ENCODE results near the gene DTWD2.
"Not testable (repeated sequence)": the region's sequence is repeated elsewhere in the genome, so short reads cannot be mapped to it uniquely, and the experiment has no call there.

The DTWD2 gene, protein sequence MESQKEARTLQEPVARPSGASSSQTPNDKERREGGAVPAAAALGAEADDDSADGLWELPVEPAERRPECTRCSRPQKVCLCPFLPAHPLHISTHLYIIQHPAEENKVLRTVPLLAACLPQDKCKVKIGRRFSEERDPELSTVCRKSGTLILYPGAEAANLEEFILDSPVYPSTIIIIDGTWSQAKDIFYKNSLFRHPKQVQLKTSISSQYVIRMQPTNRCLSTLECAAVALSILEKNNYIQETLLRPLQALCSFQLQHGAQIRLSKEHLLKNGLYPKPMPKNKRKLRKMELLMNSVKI

DNA sequence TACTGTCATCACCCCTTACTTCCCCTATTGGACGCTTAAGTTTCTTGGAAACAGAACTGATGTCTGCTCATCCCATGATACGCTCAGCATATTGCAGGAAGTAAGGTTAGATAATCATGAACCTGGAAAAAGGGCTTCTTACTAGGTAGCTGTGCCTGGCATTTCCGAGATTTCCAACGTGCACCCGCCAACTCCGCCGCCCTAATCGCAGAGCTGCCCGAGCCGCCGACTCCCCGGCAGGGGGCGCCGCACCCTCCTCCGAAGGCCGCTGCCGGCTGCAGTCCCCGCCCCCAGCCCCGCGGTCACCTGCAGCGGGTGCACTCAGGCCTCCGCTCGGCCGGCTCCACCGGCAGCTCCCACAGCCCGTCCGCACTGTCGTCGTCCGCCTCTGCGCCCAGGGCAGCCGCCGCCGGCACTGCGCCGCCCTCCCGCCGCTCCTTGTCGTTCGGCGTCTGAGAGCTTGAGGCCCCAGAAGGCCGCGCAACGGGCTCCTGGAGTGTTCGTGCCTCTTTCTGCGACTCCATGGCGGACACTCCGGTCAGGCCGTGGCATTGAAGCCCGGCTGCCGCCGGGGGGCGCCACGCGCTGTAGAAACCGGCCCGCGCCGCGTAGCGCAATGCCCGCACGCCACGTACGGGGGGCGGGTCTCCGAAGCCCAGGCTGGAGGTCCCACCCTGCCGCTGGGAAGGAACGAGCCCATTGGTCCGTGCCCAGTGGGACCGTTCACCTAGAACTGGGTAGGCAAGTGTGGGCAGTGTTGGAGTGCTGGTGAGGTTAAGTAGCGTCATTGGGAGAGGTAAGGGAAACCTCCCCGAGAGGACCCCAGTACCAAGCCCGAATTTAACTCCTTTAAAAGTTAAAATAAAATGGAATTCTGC lies at the start of gene DTWD2:
Gene DTWD2, minus strand, starts transcription at position 560 of the 878 bp plus-strand sequence. Its CDS starts 36 bp downstream, at position 524.
- peak; percentile 96 for DNase-seq (ENCODE audit: low spot score)

DNA sequence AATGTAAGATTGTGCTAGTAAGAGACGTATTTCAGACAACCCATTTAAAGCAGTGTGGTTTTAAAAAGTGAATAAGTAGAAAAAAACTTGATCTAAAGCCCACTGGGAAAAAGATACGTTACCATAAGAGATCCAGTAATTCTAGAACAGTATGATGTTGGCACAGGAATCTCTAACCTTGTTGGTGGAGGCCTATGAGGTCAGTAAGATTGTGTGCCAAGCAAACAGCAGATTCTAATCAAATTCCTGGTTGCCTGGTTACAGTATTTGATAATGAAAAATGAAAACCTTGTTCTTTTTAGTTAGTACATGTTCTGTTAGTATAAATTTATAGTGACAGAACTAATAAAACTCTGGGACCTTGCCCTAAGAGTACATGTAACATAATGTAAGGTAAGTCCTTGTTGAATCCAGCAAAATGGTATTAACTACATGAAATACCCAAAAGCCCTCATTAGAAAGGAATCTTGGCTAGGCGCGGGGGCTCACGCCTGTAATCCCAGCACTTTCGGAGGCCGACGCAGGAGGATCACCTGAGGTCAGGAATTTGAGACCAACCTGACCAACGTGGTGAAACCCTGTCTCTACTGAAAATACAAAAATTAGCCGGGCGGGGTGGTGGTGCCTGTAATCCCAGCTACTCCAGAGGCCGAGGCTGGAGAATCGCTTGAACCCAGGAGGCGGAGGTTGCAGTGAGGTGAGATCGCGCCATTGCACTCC lies 49.3 kb upstream of the DTWD2 start:
- DNase-seq (ENCODE audit: low spot score): peak; percentile 14

DNA sequence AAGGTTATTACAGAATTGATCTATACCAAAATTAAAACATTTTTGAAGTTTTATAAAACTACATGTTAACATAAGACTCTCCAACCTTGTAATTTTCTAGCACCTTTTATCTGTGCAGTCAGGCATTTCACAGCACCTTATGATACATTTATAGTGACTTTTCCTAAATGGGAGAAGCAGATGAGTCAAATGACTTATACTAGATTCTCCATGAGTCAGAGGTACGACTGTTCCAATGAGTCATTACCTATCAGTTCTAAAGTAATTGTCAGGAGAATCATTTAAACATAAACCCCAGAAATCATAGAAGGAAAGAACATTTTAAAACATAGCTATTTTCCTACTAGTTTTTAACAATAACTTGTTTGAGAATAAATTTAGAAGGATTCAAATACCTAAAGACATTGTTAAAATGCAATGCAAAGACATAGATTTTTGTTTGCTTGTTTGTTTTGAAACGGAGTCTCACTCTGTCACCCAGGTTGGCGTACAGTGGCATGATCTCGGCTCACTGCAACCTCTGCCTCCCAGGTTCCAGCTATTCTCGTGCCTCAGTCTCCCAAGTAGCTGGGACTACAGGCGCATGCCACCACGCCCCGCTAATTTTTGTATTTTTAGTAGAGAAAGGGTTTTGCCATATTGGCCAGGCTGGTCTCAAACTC lies 47.9 kb upstream of the DTWD2 start:
- DNase-seq (ENCODE audit: low spot score): peak; percentile 88

DNA sequence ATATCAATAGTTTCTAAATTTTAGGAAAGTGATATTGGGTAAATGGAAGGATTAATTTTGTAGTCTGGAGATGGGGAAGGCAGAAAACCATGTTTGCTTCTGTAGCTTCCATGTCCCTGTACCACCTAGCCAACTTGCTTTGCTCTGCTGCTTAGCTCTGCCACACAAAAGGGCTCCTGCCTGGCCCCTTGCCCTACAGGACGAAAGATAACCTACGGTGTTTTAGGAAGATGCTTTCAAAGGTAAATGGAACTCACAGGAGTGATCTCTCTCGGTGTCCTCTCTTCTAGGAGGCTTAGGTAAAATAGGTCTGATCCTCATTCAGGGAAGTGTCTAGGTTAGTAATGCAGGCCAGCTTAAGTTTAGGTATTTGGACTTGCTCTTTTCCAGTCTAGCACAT lies 44.8 kb upstream of the DTWD2 start:
- no peak for DNase-seq (ENCODE audit: low spot score)

DNA sequence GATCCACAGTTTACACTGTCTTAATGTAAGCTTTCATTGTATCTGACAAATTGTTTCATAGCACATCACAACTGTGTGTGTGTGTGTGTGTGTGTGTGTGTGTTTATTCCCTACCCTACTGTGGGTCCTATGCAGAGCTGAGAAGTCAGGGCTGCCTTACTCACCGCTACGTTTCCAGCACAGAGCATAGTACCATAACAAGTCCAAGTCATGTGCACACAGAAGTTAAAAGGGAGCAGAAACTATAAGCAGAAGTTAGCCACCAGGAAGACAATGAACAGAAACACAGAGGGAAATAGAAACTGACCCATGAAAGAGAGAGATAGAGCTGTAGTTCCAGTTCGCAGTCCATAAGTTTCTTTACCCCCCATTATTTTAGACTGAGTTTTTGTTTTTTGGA lies 44.3 kb upstream of the DTWD2 start:
- no peak for DNase-seq (ENCODE audit: low spot score)

DNA sequence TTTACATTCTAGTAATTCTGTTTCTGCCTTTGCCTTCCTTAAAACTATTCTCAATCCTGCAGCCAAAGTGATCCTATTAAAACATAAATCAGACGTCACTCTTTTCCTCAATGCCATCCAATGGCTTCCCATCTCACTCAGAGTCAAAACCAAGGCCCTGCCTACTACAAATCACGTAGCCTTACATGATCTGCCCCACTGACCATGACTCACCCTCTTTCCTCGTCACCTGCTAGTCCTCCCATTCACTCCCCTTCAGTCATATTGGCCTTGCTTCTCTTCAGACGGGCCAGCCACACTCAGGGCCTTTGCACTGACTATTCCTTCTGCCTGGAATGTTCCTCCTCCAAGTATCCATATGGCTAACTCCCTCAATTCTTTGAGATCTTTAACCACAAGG lies 43.6 kb upstream of the DTWD2 start:
- peak; percentile 83 for DNase-seq (ENCODE audit: low spot score)

DNA sequence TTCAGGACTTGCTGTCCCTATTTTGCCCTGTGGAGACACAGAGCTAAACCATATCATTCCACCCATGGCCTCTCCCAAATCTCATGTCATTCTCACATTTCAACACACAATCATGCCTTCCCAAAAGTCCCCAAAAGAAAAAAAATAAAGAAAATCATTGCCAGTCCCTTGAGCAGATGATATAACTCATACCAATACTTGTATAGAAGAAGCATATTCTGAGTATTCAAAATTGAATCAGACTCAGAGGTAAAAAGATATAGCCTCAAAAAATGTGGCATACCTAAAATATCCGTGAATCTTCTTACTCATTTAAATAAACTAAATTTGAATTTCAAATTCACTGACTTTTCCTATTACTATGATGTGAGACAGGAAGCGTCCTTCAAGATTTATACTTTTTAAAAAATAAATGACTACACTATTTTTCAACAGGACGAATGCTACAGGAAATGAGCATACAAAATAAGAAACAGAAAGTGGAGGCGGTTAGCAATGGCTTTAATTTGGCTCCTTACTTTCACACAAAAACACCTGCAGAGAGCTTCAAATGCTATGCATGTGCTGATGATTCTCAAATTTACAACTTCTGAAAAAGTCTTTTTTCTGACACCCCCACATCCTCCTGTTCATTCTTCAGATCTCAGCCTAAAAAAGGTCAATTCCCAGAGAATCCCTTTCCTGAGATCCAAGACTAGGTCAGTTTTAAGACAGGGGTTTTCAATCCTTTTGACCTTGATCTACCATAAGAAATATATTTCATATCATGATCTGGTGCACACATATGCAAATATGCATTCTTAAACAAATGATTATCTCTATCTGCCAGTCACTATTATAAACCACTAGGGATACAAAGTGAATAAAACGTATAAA lies 42.9 kb upstream of the DTWD2 start:
- no peak for DNase-seq (ENCODE audit: low spot score)

DNA sequence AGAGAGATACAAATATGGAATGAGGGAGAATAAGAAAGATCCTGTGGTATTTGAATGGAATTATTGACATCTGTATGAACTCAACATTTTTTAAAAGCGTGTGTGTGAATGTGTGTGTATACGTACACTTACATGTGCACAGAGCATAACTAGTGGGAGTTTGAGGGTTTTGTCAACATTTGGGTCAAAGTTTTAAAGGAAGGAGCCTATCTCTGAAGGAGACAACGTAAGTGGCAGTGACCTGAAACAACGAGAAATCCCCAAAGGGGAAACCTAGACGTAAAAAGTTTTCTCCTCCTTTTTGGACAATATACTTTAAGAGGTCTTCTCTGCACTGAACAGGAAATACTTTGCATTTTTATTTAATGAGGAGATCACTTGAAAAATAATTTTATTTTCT lies 40.2 kb upstream of the DTWD2 start:
- DNase-seq (ENCODE audit: low spot score): no peak

DNA sequence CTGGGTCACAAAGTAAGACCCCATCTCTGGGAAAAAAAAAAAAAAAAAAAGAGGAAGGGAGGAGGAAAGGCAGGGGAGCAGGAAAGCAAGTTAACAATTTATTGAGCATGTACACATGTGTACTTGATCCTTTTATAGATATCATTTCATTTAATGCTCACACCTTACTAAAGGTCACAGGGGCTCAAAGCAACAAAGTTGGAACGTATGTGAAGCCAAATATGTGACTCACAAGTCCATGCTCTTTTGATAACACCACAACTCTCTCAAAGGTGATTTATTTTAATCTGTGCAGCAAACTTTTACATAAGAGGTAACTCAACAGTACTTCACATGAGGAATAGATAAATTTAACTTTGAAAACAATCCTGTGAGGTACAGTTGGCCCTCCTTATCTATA lies 34.4 kb upstream of the DTWD2 start:
- no peak for DNase-seq (ENCODE audit: low spot score)

DNA sequence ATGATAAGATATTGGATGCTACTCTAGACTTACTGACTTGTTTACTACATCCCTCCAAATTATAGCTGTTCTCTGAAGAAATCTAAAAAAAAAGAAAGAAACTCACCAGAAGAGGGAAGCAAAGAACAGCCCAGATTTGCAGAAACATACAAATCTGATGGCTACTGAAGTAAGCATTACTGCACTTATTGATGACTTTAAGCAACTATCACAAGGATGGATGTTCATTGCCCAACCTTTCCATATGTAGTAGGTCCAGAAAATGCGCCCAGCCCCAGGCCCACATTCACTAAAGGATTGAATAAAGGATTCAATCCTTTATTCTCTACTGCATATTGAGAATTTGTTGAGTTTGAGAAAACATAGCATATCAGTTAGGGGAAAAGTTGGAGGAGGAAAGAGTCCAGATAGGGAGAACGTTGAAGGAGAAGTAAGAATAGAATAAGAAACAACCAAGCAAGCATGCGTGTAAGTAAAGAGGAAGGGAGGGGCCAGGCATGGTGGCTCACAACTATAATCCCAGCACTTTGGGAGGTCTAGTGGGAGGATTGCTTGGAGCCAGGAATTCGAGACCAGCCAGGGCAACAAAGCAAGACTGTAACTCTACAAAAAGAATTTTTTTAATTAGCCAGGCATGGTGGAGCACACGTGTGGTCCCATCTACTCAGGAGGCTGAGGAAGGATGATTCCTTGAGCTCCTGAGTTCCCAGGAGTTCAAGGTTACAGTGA lies 33.8 kb upstream of the DTWD2 start:
- DNase-seq (ENCODE audit: low spot score): peak; percentile 42

DNA sequence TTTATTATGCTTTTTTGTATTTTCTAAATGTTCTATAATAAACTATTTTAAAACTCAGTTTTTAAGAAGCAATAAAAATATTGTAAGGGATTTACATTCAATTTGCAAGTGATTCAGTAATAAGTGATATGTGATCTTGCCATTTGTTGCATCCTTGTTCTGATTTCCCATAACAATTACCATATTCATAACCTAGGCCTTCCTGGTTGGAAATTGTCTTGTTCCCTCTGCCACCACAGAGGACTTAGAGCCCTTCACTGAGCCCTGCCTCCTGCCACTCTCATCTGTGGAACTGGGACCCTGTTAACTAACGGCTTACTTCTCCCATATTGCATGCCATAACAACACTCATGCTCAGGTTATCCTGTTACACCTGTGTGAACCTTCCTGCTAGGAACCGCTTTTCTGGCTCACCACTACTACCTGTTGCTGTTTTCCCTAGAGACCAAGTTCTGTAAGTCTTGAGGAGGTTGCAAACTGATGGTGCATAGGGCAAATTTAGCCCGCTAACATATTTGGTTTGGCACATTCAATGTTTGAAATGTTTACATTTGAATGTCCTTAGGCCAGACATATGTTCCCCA lies 32.9 kb upstream of the DTWD2 start:
- no peak for DNase-seq (ENCODE audit: low spot score)

DNA sequence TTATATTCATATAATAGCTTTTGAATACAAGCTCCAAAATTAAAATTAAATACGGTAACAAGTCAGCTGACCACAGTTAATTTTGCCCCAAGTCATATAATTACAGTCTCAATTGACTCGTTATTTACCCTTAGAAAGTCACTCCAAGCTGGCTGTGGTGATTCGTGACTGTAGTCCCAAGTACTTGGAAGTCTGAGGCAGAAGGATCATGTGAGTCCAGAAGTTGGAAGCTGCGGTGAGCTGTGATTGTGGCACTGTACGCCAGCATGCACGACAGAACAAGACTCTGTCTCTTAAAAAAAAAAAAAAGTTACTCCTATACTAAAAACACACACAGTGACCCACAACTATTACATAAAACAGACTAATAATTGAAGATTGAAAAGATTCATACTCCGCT lies 31.6 kb upstream of the DTWD2 start:
- DNase-seq (ENCODE audit: low spot score): no peak

DNA sequence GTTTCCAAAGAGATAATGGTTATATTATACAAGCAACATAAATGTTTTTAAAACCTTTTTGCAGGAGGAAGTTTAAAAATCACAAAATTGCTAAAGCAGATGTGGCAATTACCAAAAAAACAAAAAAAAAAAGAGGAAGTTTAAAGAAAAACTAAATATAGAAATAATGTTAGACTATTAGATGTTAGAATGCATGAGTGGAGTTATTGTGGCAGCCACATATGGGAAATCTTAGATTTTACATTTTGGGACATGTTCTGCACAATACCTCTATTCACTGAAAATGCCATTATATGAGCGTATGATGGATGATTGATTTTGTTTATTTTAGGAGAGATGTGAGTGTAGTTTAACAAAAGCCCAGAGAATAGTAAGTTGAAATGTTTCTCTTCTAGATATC lies 31.2 kb upstream of the DTWD2 start:
- no peak for DNase-seq (ENCODE audit: low spot score)

DNA sequence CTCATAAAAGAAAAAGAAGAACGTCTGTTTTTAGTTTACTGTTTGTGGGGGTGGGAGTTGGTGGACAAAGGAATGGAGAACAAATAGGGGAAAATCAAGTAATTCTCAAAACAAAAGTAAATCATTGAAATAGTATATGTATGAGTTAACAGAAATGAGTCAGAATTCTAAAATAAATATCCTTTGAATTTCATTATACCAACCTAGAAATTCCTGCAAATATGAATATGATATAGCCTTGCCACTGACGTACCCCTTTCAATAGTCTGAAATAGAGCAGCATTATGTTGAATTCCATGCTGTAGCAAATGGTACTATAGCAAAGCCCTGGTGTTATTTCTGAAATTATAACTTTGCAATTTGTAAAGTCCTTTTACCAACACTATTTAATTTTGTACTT lies 29.6 kb upstream of the DTWD2 start:
- DNase-seq (ENCODE audit: low spot score): no peak

DNA sequence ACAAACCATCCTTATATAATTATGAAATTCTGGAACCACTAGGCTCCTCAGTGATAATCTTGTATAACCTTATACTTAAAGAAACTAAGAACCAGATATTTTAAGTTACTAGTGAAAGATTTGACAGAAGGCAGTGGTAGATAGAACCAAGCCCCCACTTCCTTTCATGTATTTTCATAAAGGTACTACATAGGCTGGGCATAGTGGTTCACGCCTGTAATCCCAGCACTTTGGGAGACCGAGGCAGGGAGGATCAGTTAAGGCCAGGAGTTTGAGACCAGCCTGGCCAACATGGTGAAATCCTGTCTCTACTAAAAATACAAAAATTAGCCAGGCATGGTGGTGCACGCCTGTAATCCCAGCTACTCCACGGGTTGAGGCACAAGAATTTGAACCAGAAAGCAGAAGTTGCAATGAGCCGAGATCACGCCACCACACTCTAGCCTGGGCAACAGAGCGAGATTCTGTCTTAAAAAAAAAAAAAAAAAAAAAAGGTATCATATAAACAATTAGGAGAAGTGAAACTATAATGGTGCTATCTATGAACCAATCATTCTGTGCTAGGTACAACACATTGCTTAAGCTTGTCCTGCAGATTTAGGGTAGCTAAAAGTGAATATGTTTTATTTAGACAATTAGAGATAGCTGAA lies 27.9 kb upstream of the DTWD2 start:
- DNase-seq (ENCODE audit: low spot score): no peak

DNA sequence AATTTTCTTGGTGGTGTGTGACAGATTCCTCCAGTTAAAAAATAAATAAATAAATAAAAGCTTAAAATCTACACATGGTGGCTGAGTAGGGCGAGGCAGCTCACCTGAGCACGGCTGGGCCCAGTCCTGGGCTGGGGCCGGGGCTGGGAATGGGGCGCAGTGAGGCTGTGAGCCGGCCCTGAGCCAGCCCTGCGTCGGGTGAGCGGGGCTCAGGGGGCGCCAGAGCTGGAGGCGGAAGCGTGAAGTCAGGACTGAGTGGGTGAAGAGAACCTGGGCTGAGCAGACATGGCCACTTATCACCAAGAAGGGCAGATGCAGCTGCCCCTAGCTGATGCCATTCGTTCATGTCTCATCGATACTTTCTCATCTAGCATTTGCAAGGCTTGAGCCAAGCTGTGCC lies 22.8 kb upstream of the DTWD2 start:
- no peak for DNase-seq (ENCODE audit: low spot score)

DNA sequence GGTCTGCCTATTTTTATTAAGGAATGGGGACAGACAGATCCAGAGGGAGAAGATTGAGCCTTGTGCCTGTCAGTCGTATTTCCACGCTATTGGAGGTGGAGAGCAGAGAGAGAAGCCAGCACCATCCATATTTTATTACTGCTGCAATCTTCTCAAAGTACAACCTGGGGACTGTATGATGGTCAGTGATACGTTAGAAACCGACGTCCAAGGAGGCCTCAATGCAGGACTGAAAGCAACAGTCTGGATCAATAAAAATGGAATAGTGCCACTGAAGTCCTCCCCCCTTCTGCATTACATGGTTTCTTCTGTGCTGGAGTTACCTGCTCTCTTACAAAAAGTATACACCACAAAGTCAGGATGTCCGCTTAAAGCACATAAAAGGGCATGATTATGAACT lies 21.9 kb upstream of the DTWD2 start:
- DNase-seq (ENCODE audit: low spot score): no peak

DNA sequence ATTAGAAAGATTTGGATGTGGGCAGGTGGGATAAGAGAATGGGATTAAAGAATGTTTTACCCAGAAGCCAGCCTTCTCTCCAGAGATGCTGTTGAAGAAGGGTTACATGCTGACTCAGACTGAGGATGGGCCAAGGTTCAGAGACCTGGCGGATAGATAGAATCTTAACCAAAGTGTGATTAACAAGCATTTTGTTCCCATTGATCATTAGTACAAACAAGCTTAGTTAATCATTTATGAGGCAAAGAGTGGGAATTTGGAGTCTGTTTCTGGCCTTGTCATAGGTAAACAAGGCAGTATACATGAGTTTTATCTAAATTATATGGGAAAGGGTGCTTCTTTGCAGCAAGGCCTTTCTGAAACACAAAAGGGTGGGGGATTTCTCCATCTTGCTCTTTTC lies 20.8 kb upstream of the DTWD2 start:
- peak; percentile 81 for DNase-seq (ENCODE audit: low spot score)

DNA sequence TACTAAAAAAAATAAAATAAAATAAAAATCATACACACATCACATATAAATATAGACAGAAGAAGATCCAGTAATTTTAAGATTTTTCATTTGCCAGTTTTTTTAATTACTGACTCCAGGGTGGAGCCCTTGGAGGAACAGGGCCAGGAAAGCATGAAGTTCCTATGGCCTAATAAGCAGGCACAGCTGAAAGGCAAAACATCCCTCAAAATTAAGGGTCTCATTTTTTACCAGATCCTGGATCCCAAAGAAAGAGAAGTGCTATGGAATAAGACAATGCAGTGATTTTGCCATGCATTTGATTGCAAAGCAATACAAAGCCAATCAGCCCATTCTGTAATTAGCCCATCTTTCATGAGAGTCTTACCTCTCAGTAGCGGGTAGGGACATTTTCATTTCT lies 11.3 kb upstream of the DTWD2 start:
- no peak for DNase-seq (ENCODE audit: low spot score)

DNA sequence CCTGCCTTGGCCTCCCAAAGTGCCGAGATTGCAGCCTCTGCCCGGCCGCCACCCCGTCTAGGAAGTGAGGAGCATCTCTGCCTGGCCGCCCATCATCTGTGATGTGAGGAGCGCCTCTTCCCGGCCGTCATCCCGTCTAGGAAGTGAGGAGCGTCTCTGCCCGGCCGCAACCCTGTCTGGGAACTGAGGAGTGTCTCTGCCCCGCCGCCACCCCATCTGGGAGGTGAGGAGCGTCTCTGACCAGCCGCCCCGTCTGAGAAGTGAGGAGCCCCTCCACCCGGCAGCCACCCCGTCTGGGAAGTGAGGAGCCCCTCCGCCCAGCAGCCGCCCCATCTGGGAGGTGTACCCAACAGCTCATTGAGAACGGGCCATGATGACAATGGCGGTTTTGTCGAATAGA lies 10.5 kb upstream of the DTWD2 start:
- not testable (repeated sequence) for DNase-seq (ENCODE audit: low spot score)

All from kidney tubule cell (primary cell).